ENCODE measurements around the gene MUC2.

Gene MUC2

DNA sequence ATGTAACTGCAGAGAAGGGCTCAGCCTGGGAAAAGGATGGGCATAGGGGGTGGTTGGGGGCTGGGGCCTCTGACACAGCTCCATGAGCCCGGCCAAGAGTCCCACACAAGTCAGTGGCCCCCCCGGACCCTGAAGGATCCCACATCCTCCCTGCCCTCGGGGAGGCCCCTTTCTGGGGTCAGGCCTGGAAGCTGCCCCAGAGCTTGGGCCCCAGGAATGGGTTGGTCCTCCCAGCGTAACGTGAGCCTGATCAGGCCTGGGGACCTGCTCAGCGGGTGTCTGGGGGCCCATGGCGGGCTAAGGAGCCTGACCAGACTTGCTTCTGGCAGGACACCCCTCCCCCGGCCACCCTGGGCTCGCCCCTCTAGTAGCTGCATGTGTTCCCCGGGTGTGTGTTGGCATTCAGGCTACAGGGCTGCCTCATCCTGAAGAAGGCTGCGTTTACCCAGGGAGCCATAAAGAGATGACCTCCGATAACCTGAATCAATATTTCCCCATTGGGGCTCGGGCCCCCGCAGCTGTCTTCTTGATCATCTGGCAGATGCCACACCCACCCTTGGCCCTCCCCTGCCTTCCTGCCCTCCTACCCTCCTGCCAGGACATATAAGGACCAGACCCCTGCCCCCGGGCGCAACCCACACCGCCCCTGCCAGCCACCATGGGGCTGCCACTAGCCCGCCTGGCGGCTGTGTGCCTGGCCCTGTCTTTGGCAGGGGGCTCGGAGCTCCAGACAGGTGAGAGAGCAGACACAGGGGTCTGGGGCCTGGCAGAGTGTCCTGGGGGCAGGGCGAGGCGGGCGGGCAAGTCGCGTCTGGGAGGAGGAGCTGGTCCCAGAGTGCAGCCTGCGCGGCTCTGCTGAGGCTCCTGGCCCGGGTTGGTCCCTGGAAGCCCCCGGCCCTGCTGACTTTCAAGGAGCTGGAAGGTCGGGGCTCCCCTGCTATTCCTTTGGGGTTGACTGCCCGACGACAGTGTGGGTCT lies at the start of gene MUC2:
MUC2 (plus strand) TSS at position 631 of the 978 bp plus-strand sequence.
- no peak for DNase-seq

DNA sequence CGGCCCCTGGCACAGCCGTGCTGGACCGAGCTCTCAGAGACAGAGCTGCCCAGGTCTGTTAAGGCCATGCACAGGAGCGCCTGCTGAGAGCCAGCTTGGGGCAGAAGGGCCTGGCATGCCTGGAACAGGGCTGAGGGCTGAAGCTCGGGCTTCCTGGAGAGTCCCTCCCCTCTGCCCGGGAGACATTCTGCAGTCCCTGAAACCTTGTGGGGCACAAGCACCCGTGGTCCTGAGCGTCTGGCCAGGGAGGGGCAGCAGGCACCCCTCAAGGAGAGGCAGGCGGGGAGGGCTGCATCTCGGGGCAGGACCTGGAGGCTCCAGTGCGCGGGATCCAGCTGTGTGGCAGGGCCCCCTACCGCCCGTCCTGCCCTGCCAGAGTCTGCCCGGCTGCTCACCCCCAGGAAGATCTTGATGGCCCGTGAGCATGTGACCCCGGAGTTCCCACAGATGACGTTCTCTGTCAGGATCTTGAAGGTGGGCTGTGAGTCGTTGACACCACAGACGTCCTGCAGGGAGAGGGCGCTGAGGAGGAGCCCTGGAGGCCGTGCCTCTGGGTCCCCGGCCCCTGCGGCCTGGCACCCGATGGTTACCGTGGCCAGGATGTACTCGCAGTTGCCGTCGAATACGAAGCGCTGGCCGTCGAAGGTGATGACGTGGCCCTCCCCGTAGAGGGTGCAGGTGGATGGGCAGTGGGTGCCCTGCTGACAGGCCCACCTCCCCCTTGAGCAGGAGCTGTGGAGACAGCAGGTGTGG lies 49.1 kb upstream of the MUC2 start:
- DNase-seq = no peak

GRCh38 chr11:1026163-1026450 lies 48.6 kb upstream of the MUC2 start:
- no peak for DNase-seq

GRCh38 chr11:1026641-1027482 lies 47.8 kb upstream of the MUC2 start:
- no peak for DNase-seq

DNA sequence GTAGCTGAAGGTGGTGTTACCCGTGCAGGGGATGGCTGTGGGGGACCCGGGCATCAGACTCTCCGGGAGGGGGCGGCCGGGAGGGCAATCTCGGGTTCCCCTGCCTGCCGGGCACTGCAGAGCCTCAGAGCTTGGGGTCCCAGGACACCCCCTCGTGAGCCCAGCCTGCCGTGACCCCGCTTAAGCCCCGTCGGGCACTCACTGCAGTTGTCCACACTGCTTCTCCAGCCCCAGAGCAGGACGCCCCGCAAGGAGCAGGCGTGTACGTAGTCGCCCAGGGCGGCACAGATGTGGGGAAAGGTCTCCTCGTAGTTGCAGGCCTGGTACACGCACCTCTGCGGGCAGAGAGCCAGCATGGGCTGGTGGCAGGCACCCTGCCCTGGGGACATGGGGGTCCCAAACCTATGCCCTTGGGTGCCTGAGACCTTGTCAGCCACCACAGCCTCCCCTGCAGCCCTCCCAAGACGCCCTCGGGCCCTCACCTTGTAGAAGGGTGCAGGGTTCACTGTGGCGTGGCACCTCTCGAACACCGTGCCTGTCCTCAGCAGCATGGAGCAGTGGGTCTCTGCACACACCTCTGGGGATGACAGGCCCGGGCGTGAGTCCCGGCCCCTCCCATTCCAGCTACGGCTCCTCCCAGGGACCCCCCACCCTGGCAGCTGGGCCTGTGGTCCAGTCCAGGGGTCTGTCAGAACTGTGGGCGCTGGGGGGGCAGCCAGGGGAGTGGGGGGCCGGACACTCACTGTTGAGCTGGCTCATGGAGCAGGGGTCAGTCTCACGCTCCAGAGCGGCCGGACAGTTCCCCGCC lies 47.0 kb upstream of the MUC2 start:
- no peak for DNase-seq

DNA sequence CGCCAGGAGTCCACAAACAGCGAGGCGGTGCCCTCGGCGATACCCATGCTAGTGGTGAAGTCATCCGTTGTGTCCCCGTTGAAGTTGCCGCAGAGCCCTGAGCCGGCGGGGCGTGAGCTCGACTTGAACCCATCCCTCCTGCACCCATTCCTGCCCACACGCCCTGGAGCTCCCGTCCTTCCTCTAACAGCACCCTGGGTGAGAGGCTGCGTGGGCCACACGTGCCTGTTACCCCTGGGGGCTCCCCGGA lies 46.5 kb upstream of the MUC2 start:
- DNase-seq = no peak

DNA sequence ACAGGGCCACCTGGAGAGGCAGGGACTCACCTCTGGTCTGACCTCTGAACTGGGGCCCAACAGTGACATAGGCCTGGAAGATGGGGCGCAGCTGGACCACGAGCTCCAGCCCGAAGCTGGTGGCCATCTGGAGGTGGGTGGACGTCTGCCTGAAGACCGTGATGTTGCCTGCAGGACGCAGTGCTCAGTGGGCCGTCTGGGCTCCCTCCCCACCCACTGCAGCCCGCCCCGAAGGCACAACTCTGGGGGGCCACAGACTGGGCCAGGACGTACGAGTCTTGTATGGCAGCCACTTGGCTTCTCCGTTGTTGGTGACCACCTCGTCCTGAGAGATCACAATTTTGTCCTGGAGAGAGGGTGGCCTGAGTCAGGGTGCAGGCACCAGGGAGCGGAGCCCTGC lies 46.1 kb upstream of the MUC2 start:
- DNase-seq = no peak

DNA sequence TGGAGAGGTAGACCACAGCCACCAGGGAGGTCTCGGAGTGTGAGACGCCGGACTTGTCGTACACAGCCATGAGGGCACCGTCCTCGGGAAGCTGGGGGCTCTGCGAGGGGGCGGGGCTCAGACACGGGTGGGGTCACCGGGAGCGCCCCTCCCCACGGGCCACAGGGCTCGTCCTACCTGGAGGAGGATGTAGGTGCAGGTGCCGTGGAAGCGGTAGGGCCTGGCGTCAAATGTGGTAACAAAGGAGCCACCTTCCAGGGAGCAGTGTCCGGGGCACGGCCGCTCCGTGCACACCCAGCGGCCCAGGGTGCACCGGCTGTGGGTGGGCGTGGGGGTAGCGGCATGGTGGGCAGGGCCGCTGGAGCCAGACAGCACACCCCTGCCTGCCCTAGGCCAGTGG lies 45.6 kb upstream of the MUC2 start:
- no peak for DNase-seq

- DNase-seq = no peak
Measured at GRCh38 chr11:1029654-1030053, 45.0 kb upstream of the MUC2 start.

DNA sequence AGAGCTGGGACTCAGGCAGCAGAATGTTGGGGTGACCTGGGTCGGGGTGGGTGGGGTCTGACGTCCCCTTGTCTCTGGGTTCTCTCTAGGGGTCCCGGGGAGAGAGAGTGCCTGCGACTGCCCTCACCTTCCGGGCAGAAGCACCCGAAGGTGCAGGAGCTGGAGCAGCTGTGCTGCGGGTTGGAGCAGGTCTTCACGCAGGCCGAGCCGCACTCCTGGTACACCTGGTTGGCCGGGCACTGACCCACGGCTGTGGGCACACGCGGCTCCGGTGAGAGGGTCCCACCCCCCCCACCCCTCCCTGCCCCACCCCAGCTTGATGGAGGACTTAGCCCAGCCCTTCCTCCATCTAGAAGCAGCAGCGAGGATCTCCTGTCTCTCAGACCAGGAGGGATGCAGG lies 44.6 kb upstream of the MUC2 start:
- no peak for DNase-seq

- no peak for DNase-seq
Measured at GRCh38 chr11:1030556-1030955, 44.1 kb upstream of the MUC2 start.

GRCh38 chr11:1031121-1031899 lies 43.4 kb upstream of the MUC2 start:
- DNase-seq = no peak

DNA sequence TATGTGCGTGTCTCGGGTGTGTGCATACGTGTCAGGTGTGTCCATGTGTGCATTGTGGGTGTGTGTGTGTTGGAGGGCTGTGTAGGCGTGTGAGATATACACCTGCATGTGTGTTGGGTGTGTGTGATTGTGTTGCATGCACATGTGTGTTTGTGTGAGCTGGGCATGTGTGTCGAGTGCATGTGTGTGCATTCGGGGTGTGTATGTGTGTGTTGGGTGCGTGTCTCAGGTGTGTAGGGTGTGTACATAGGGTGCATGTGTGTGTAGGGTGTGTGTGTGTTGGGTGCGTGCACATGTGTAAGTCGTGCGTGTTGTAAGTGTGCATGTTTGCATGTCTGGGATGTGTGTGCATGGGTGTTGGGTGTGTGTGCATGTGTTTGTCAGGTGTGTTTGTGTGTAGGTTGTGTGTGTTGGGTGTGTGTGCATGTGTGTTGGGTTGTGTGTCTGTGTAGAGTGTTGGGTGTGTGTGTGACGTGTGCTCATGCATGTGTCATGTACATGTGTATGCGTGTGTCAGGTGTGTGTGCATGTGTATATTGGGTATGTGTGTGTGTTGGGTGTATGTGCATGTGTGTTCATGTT lies 42.3 kb upstream of the MUC2 start:
- no peak for DNase-seq

GRCh38 chr11:1033016-1033798 lies 41.5 kb upstream of the MUC2 start:
- DNase-seq = no peak

- DNase-seq = no peak
Measured at GRCh38 chr11:1034001-1034400, 40.7 kb upstream of the MUC2 start.

- no peak for DNase-seq
Measured at GRCh38 chr11:1034456-1035295, 40.0 kb upstream of the MUC2 start.

- DNase-seq = no peak
Measured at GRCh38 chr11:1035577-1036283, 38.9 kb upstream of the MUC2 start.

DNA sequence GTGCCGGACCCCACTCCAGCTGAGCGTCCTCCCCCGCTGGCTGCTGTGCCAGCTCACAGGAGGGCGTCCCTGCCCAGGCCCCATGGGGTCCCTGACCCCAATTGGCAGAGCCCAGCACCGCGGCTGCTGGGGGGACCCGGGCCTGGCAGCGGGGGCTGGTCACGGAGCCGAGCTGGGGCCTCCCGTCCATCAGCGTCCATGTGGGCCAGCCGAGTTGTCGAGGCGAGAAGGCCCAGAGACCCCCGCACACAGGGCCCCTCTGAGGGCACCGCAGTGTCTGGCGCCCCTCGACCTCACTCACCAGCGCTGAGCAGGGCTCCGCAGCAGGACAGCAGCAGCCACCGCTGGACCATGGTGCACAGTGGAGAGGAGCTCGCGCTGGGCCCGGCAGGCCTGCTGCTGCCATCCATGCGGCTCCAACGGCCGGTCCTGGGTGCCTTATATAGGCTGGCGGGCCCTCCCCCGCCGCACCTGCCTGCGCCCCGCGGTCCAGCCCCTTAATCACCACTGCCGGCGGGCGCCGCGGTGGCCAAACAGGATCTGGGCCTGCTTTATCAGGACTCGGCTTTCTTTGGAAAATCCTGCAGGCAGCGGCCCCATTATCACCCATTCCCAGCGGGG lies 38.3 kb upstream of the MUC2 start, which contains the start of gene MUC6:
MUC6 (minus strand) TSS at position 416 of the 621 bp plus-strand sequence; CDS start at position 353, 63 bp downstream.
- DNase-seq = peak; percentile 75

Measured in COR-L47 (cell line).